ENCODE measurements around the gene BANP. TPM values are rescaled to one million over a fixed set of nuclear protein-coding genes. Genes with fewer than 3 reads are reported as not detected.
A peak's percentile ranks its signal among the peaks of the same experiment; 100 is the strongest.
"Not testable (repeated sequence)": the region's sequence is repeated elsewhere in the genome, so short reads cannot be mapped to it uniquely, and the experiment has no call there.

BANP gene
- total RNA-seq, 8 experiments from 2014 or later = 12.9 to 28.1 (median 18.5) TPM

- H3K4me3 ChIP-seq = no peak overlapping the region
- ATAC-seq (replicated peaks in 6 of 8) = peak in 3 of 8 experiments; percentile 9 to 49 (median 11)
- in situ Hi-C loops (cut with MboI; ENCODE audit: low pct_unique_long_range_greater_than_20kb in 2 of 9, low sequenced_read_pairs in 9 of 9, unreplicated experiment in 9 of 9) = loop anchor here in 1 of 9 experiments (25.0 kb wide), 1 partner anchor 571 kb away; no protein-coding TSS in a partner anchor
- peaks cover 0 to 9% of the 10 kb centered on the region in 2 donors for H3K4me1 ChIP-seq (replicated peaks in 1 of 2)
- no peak overlapping the region for H3K27ac ChIP-seq
- WGBS, 10 experiments = 41 to 83% (median 54%) methylated on average over 2 to 12 of the region's 14 CpGs; no CpG with 5 or more reads in 4 of the 10 experiments
Measured at GRCh38 chr16:87966685-87967185, 15.5 kb downstream of the BANP start.

- no peak overlapping the region for H3K4me3 ChIP-seq
- 17 to 100% (median 91%) methylated on average over 1 to 7 of the region's 7 CpGs for WGBS, 10 experiments
- ATAC-seq (replicated peaks in 6 of 8) = no peak
- in situ Hi-C loops (cut with MboI; ENCODE audit: low pct_unique_long_range_greater_than_20kb in 2 of 9, low sequenced_read_pairs in 9 of 9, unreplicated experiment in 9 of 9) = loop anchor here in 1 of 9 experiments (25.0 kb wide), 1 partner anchor 569 kb away; no protein-coding TSS in a partner anchor
- peaks cover 0 to 5% of the 10 kb centered on the region in 2 donors for H3K4me1 ChIP-seq (replicated peaks in 1 of 2)
- no peak overlapping the region for H3K27ac ChIP-seq
Measured at GRCh38 chr16:87968541-87968940, 17.3 kb downstream of the BANP start.

GRCh38 chr16:87970186-87970585 is 19.0 kb downstream of the BANP start:
- in situ Hi-C loops (cut with MboI; ENCODE audit: low pct_unique_long_range_greater_than_20kb in 2 of 9, low sequenced_read_pairs in 9 of 9, unreplicated experiment in 9 of 9) = loop anchor here in 1 of 9 experiments (25.0 kb wide), 1 partner anchor 567 kb away; no protein-coding TSS in a partner anchor
- H3K27ac ChIP-seq = no peak overlapping the region
- 37 to 90% (median 71%) methylated on average over 2 to 3 of the region's 3 CpGs for WGBS, 10 experiments
- H3K4me3 ChIP-seq = no peak overlapping the region
- peak in 4 of 8 experiments; percentile 25 to 41 (median 30) for ATAC-seq (replicated peaks in 6 of 8)
- peaks cover 0 to 3% of the 10 kb centered on the region in 2 donors for H3K4me1 ChIP-seq (replicated peaks in 1 of 2)

GRCh38 chr16:87971933-87972332 is 20.7 kb downstream of the BANP start:
- 94 to 100% (median 100%) methylated on average over 2 of the region's 2 CpGs; no CpG with 5 or more reads in 3 of the 10 experiments for WGBS, 10 experiments
- Histone ChIP-seq H3K4me3 (no peak overlapping the region), H3K27ac (no peak overlapping the region), H3K4me1 (replicated peaks in 1 of 2) (peaks cover 0 to 3% of the 10 kb centered on the region in 2 donors)
- in situ Hi-C loops (cut with MboI; ENCODE audit: low pct_unique_long_range_greater_than_20kb in 2 of 9, low sequenced_read_pairs in 9 of 9, unreplicated experiment in 9 of 9) = loop anchor here in 1 of 9 experiments (25.0 kb wide), 1 partner anchor 565 kb away; no protein-coding TSS in a partner anchor
- ATAC-seq (replicated peaks in 6 of 8) = no peak

GRCh38 chr16:87973717-87974116 is 22.5 kb downstream of the BANP start:
- WGBS, 10 experiments = 67 to 100% (median 90%) methylated on average over 2 to 3 of the region's 3 CpGs; no CpG with 5 or more reads in 1 of the 10 experiments
- in situ Hi-C loops (cut with MboI; ENCODE audit: low pct_unique_long_range_greater_than_20kb in 2 of 9, low sequenced_read_pairs in 9 of 9, unreplicated experiment in 9 of 9) = loop anchor here in 1 of 9 experiments (25.0 kb wide), 1 partner anchor 564 kb away; no protein-coding TSS in a partner anchor
- peak in 3 of 8 experiments; percentile 29 to 73 (median 38) for ATAC-seq (replicated peaks in 6 of 8)
- Histone ChIP-seq H3K4me1 (replicated peaks in 1 of 2) (peaks cover 0 to 3% of the 10 kb centered on the region in 2 donors), H3K4me3 (no peak overlapping the region), H3K27ac (no peak overlapping the region)

GRCh38 chr16:87974178-87974577 is 22.9 kb downstream of the BANP start:
- no peak overlapping the region for H3K4me3 ChIP-seq
- in situ Hi-C loops (cut with MboI; ENCODE audit: low pct_unique_long_range_greater_than_20kb in 2 of 9, low sequenced_read_pairs in 9 of 9, unreplicated experiment in 9 of 9) = loop anchor here in 1 of 9 experiments (25.0 kb wide), 1 partner anchor 563 kb away; no protein-coding TSS in a partner anchor
- 80 to 95% (median 88%) methylated on average over 1 to 8 of the region's 9 CpGs; no CpG with 5 or more reads in 5 of the 10 experiments for WGBS, 10 experiments
- ATAC-seq (replicated peaks in 6 of 8) = no peak
- no peak overlapping the region for H3K27ac ChIP-seq
- peaks cover 0 to 3% of the 10 kb centered on the region in 2 donors for H3K4me1 ChIP-seq (replicated peaks in 1 of 2)

- Histone ChIP-seq H3K4me1 (replicated peaks in 1 of 2) (peaks cover 0 to 3% of the 10 kb centered on the region in 2 donors), H3K4me3 (no peak overlapping the region), H3K27ac (no peak overlapping the region)
- ATAC-seq (replicated peaks in 6 of 8) = peak in 1 of 8 experiments; percentile 60
- WGBS, 10 experiments = 33 to 94% (median 77%) methylated on average over 1 to 3 of the region's 3 CpGs; no CpG with 5 or more reads in 4 of the 10 experiments
- in situ Hi-C loops (cut with MboI; ENCODE audit: low pct_unique_long_range_greater_than_20kb in 2 of 9, low sequenced_read_pairs in 9 of 9, unreplicated experiment in 9 of 9) = no loop called here
Measured at GRCh38 chr16:87976665-87977064, 25.4 kb downstream of the BANP start.

GRCh38 chr16:87978127-87978526 is 26.9 kb downstream of the BANP start:
- Histone ChIP-seq H3K4me3 (no peak overlapping the region), H3K4me1 (replicated peaks in 1 of 2) (peaks cover 0 to 3% of the 10 kb centered on the region in 2 donors), H3K27ac (no peak overlapping the region)
- in situ Hi-C loops (cut with MboI; ENCODE audit: low pct_unique_long_range_greater_than_20kb in 2 of 9, low sequenced_read_pairs in 9 of 9, unreplicated experiment in 9 of 9) = no loop called here
- 84 to 100% (median 95%) methylated on average over 2 to 4 of the region's 5 CpGs; no CpG with 5 or more reads in 6 of the 10 experiments for WGBS, 10 experiments
- ATAC-seq (replicated peaks in 6 of 8) = no peak

- Histone ChIP-seq H3K4me1 (replicated peaks in 1 of 2) (peaks cover 0 to under 1% of the 10 kb centered on the region in 2 donors), H3K4me3 (no peak overlapping the region), H3K27ac (no peak overlapping the region)
- ATAC-seq (replicated peaks in 6 of 8) = no peak
- in situ Hi-C loops (cut with MboI; ENCODE audit: low pct_unique_long_range_greater_than_20kb in 2 of 9, low sequenced_read_pairs in 9 of 9, unreplicated experiment in 9 of 9) = no loop called here
- WGBS, 10 experiments = 74 to 100% (median 100%) methylated on average over 1 to 3 of the region's 8 CpGs; no CpG with 5 or more reads in 3 of the 10 experiments
Measured at GRCh38 chr16:87979352-87979751, 28.1 kb downstream of the BANP start.

GRCh38 chr16:87979911-87980630 is 28.8 kb downstream of the BANP start:
- H3K4me3 ChIP-seq; H3K27ac ChIP-seq; in situ Hi-C loops (cut with MboI; ENCODE audit: low pct_unique_long_range_greater_than_20kb in 2 of 9, low sequenced_read_pairs in 9 of 9, unreplicated experiment in 9 of 9); H3K4me1 ChIP-seq (replicated peaks in 1 of 2); ATAC-seq (replicated peaks in 6 of 8): not testable (repeated sequence)
- 0 to 100% (median 76%) methylated on average over 1 to 6 of the region's 12 CpGs; no CpG with 5 or more reads in 2 of the 10 experiments for WGBS, 10 experiments

GRCh38 chr16:87981376-87981775 is 30.1 kb downstream of the BANP start:
- H3K4me1 ChIP-seq (replicated peaks in 1 of 2); ATAC-seq (replicated peaks in 6 of 8); in situ Hi-C loops (cut with MboI; ENCODE audit: low pct_unique_long_range_greater_than_20kb in 2 of 9, low sequenced_read_pairs in 9 of 9, unreplicated experiment in 9 of 9); H3K27ac ChIP-seq; H3K4me3 ChIP-seq: not testable (repeated sequence)
- WGBS, 10 experiments = 57 to 100% (median 100%) methylated on average over 1 to 3 of the region's 4 CpGs; no CpG with 5 or more reads in 2 of the 10 experiments

- H3K4me1 ChIP-seq (replicated peaks in 1 of 2) = no peaks in the 10 kb centered on the region
- ATAC-seq (replicated peaks in 6 of 8) = no peak
- H3K27ac ChIP-seq = no peak overlapping the region
- H3K4me3 ChIP-seq = no peak overlapping the region
- WGBS, 10 experiments = 0 to 97% (median 83%) methylated on average over 1 to 6 of the region's 17 CpGs; no CpG with 5 or more reads in 5 of the 10 experiments
- in situ Hi-C loops (cut with MboI; ENCODE audit: low pct_unique_long_range_greater_than_20kb in 2 of 9, low sequenced_read_pairs in 9 of 9, unreplicated experiment in 9 of 9) = no loop called here
Measured at GRCh38 chr16:87982581-87983041, 31.4 kb downstream of the BANP start.

All from motor neuron (in vitro differentiated cells).